HTERT RPE-1 (cell line): Measurements from ENCODE around the gene RAB27B.

Experiments
- in situ Hi-C: fragments of 300-500 bp; cut with MboI; formaldehyde crosslinking; loops from 4 replicates; pipeline ENCODE4 v1.14.3; 2020; ENCODE audit warnings: low sequenced_read_pairs

Gene RAB27B

DNA sequence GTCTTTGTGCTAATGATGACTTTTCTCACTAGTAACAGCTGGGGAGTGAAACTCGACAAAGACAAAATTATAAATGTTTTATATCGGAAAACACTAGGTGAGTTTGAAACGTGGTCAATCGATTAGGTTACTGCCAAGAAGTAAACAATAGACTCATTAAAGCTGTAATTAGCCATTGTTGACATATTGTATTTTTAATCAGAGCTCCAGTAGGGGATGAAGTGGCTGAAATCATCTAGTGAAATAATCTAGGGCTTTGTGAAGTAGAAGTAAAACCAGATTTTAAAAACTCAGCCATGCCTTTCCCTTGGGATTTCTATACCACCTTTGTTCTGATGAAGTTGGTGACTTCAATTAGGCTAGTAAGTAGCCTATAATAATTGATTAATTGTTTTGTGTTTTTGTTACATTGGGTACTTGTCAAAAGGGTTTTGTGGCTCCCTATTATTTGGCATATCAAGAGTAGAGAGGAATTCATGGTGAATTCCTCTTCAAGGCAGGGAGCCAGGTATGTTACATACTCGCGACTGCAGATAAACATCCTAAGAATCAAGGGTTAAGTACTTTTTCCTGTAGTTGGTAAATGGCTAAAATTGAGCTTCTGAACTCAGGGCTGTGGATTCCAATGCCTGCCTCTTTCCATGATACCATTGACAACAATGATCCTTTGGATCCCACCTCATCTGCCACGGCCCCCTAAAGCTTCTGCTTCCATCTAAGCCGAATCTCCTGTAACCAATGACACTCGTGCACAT lies 31.6 kb downstream of the RAB27B start:
- in situ Hi-C loops: no loop called here

DNA sequence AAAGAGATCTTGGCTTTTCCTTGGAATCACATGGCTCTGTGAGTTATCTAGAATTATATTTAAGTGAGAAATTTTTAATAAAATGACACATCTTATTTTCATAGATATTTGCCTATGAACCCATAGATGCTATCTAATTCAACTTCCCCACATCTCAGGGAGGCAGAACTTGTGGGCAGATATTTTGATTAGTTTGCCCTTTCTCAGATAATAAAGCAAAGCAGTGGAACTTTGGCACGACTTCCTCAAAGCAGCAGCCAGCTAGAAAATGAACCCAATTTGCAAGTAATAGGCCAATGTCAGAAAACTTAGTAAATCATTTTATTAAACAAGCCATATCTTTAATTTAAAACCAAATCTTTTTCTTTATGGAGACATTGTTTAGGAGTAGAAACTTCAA lies 32.7 kb downstream of the RAB27B start:
- in situ Hi-C loops: no loop called here

DNA sequence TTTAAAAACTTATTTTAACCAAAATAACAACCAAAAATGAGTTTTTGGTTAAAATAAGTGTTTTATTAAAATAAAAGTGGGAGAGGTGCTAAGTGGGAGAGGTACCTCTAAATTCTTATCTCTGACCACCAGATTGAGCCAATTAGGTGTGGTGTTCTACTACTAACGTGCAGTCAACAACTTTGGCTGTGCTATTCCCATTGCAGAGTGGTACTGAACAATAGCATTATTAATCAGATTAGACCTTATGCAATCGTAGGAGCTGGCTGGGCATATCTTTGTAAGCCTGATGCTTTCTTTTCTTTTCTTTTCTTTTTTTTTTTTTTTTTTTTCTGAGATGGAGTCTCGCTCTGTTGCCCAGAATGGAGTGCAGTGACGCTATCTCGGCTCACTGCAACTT lies 38.9 kb downstream of the RAB27B start:
- in situ Hi-C loops: no loop called here

DNA sequence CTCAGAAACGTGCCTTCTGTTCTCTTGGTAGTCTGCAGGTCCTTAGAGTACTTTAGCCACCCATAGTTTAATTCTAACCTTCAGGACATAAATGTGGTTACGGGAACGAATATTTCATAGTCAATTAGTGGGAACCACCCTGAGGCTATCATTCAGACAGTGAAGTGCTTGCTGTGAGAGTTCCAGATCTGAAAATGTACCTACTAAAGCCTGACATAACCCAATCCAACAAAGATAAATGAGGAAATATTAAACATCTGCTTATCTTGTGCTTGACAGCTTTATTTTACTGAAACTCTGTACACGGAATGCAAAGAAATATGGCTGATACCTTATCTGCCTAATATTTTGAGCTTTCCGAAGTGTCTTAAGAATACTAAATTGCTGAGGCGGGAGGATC lies 43.0 kb downstream of the RAB27B start:
- in situ Hi-C loops: no loop called here

DNA sequence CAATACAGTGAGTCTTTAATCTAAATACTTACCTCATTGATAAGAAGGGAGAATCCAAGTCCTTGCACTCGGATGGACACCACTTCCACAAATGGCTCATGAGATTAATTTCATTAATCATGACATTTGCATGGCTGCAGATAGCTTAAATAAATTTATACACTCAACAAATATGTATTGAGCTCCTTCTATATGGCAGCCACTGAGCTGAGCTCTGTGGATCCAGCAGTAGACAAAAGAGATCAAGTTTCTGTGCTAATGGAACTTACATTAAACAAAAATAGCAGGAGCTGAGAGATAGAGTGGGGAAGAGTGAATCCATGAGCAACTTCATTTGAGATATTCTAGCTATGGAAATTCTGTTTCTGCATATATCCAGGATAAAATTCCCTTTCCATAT lies 44.4 kb downstream of the RAB27B start:
- in situ Hi-C loops: no loop called here

DNA sequence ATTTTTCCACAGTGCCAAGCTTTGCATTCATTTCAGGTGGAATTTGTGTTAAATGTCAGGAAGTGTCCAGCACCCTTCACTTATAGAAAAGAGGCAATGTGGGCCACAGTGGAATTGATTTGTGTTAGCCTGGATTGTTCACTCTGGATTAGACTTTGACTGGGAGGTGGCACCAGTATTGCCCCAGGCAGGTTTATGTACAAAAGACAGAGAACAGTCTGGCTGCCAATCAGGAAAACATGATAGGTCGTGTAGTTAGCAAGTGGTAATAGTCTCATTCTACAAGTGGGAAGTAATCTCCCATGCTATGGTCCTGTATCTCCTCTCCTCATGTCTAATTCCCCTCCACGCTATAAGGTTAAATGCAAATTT lies 45.6 kb downstream of the RAB27B start:
- in situ Hi-C loops: no loop called here

DNA sequence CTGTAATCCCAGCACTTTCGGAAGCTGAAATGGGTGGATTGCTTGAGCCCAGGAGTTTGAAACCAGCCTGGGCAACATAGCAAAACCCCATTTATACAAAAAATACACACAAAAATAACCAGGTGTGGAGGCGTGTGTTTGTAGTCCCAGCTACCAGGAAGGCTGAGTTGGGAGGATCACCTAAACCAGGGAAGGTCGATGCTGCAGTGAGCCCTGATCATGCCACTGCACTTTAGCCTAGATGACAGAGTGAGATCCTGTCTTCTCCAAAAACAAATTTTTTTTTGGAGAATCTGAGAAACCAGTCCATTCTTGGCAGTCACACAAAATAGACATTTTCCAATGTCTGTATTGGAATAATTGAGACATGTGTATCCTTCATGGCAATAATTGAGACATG lies 46.8 kb downstream of the RAB27B start:
- in situ Hi-C loops: no loop called here

DNA sequence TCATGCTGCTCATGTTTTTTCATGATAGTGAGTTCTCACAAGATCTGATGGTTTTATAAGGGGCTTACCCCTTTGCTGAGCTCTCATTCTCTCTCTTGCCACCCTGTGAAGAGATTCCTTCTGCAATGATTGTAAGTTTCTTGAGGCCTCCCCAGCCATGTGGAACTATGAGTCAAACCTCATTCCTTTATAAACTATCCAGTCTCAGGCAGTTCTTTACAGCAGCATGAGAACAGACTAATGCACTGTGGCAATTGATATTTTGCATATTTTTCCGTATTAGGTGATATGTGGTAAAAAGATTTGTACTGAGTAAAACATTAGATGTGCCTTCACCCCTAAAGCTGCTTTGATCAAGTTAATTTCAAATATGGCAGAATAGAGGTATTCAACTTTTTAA lies 48.8 kb downstream of the RAB27B start:
- in situ Hi-C loops: no loop called here

DNA sequence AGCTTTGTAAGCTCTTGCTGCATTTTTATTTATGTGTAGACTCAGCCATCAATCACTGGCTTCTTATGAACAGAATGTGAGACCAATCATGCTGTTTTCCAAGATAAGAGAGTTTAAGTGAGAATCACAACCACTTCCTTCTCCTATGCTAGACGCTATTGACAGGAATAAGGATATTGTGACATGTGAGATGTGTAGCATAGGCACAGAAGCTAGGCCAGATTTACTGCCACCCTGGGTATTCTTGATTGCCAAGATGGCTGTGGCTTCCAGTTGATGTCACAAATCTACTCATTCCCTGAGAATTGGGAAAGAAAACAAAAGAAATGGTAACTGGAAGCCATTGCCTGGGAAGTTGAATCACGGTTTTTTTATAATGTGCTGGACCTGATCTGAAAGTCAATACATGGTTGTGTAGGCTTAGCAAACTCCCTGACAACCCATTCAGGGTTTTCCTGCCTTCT lies 49.9 kb downstream of the RAB27B start:
- in situ Hi-C loops: no loop called here

DNA sequence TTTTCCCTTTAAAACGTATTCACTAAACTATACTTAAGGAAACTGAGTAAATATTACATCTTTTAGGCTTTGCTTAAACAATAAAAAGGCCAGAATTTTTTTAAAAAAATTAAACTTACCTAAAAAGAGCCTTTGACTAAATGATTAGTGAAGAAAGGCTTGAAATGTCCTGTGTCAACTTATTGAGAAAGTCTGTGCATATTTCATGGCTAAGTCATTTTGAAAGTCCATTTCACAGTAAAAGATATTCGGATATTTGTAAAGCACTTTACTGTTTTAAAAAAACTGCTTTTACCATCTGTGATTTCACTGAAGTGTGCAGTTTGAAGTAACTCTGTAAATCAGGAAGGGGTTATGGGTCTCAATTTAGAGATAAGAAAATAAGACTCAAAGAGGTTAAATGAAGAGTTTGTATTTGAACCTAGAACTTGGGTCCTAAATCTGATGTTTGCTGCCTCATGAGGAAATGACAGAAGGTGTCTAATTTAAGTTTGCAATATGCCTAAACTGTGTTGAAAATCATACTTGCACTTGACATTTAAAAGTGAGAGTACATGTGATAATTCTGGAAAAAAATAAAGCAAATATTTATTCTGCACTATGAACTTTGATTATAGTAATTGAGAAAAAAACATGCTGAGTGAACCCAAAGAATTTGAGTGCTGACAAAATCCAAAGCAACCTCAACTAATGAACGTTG lies 50.5 kb downstream of the RAB27B start:
- in situ Hi-C loops: no loop called here

DNA sequence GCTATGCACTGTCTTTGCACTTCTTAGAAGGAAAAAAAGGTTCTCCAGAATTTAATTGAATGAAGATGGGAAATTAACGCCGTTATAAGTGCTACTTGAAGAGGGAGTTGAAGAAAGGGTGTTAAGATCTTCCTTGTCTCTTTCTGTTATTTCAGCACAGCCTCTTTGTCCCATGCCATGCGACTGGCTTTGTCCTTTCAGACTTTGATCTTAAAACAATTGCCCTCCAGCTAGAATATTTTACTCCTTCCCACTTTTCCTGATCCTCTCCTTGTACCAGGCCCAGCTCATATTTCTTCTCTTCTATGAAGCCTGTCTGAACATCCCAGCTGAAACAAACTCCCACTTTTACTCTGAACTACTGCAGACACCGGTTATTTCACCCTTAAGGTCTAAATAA lies 51.4 kb downstream of the RAB27B start:
- in situ Hi-C loops: no loop called here

DNA sequence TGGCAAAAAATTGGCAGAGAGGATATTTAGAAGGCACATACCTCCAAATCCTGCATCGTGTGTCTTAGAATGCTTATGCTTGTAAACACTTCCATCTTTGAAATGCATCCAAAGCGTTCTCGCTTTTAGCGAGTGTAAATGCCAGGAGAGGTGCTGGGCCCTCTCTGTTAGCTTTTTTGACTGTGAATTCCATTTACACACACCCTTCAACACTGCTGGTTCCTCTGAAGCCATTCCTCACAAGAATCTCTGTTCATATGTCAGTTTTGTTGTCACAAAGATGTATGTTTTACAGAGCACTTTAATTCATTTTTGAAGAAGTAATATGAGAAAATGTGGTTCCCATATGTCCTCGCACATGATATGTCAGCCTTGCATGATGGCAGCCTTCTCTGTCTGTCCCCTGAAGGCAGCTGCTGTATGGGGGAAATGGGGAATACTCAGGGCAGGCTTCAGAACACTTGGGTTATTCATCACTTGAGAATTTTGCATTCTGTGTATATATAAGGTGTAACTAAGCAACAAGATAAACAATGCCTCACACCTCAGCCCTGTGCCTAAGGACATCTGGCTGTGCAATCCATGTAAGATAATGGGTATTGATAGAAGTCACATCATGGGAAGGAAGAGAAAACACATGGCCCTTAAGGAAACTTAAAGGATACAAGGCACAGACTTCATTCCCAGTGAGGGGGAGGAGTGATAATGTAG lies 52.3 kb downstream of the RAB27B start:
- in situ Hi-C loops: no loop called here

DNA sequence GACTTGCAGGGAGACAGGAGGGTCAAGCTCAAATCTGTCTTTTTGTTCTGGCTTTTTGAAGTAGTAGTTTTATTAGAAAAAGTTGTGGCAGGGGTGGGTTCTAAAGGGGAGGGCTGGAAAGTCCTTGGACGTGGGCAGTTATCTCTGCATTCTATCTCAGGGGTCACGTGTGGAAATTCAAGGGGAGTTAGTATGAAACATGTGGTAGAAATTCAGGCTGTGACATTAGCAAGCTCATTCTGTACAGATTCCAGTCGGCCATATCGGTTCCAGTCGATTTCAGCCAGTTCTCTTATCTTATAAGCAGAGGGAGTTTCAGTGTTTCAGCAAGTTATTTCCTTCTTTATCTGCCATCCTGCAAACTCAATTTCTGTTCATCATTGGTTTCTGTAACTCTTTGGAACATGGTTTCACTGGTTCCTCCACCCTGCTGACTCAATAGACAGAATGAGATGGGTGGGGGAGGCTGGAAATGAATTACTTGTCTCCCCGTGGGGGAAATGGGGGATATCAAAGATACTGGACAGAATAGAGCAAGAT lies 53.0 kb downstream of the RAB27B start:
- in situ Hi-C loops: no loop called here

DNA sequence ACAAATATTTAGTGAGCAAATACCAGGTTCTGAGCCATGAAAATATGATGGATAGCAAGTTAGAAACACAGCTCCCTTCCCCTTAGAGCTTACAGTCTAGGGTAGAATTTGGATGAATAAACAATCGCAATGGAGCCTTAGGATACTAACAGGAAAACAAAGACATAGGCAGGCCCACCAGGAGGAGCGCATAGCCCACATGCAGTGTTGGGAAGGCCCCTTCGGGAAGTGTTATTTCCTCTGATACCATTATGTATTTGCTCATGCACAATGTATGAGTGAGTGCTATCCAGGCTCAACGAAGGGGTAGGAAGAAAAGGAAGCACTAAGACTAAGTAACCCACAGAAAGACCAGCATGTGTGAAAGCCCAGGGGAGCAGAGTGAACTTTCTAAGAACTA lies 54.0 kb downstream of the RAB27B start:
- in situ Hi-C loops: no loop called here

DNA sequence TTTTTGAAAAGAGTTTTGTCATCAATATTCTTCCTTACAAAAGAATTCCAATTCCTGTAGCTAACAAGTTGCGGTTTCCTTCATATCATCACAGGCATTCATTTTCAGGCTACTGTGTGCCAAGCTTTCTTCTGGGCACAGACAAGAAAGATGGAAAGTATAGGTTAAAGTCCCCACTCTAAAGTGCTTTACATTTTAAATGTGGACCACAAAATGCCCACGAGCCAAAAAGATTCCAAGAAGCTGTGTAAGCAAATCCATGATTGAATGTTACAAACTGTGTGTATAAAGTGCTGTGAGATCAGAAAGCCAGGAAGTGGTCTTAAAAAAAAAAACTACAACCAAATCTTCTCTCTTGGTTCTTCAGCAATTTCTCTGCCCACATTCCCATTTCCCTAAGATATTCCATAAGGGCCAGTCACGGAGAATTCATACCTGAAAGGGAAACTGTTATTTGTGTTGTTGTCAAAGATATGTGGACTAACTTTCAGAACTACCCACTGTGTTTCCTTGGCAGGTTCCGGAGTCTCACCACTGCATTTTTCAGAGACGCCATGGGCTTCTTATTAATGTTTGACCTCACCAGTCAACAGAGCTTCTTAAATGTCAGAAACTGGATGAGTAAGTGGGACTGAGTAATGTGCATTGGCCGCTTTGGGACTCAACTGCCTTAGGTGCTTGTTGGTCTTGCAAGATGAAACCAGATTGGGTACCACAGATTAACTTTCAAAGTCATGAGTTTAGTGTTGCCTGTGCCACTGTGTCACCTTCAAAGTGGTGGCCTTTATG lies 55.7 kb downstream of the RAB27B start:
- in situ Hi-C loops: no loop called here

DNA sequence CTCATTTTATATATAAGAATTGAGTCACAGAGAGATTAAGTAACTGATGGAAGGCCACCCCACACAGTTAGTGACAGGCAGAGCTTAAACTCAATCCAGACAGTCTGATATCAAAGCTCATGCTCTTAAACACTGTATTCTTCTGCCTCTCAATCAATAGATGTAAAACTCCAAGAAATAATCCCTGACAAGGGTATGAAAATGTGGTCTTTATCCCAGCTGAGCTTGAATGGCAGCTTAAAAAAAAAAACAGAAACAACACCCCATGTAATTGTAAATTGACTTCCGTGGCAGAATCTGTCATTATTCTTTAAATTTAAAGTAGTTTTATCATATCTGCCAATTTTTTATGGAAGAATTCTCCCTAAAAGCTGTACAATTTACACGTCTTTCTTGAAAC lies 60.1 kb downstream of the RAB27B start:
- in situ Hi-C loops: no loop called here

DNA sequence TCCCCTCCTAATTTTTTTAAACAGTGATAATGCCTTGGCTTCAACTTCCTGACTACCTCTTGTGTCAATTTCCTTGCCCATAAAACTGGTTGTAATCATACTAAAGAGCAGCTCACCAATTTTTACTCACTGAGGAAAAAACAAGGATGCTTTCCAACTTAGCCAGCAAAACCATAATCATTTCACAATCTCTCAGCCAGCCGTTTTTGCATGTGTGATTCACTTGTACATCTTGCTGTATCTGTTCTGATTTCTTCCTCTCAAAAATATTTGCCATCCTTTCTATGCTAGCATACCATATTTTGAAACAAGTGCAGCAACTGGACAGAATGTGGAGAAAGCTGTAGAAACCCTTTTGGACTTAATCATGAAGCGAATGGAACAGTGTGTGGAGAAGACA lies 60.7 kb downstream of the RAB27B start:
- in situ Hi-C loops: no loop called here

DNA sequence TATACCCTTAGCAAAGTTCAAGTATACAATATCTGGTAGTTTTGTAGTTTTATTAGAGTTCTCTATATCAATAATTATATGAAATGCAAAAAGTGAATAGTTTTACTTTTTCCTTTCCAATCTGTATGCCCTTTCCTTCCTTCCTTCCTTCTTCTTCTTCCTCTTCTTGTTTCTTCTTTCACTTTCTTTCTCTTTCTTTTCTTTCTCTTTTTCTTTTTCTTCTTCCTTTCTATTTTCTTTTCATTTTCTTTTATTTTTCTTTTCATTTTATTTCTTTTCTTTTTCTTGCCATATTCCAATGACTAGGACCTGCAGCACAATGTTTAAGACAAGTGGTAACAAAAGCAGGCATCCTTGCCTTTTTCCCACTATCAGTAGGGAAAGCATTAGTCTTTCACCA lies 71.2 kb downstream of the RAB27B start:
- in situ Hi-C loops: no loop called here

DNA sequence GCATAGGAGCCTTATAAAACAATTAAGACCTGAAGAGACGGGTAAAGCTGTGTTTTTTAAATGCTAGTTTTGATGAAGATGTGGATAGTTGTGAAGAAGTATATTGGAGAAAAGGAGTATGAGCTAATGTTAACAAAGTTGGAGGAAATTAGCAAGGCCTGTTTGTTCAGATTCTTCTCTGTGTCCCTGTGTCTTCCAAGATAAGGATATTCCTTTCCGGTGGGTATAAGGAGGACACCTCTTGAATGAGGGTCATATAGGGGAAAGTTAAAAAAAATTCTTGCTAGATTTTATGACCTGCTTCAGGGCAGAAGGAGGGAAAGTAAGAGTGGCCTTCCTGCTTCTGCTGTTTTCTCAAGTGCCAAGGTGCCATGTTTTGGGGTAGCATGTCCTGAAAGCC lies 72.0 kb downstream of the RAB27B start:
- in situ Hi-C loops: no loop called here

DNA sequence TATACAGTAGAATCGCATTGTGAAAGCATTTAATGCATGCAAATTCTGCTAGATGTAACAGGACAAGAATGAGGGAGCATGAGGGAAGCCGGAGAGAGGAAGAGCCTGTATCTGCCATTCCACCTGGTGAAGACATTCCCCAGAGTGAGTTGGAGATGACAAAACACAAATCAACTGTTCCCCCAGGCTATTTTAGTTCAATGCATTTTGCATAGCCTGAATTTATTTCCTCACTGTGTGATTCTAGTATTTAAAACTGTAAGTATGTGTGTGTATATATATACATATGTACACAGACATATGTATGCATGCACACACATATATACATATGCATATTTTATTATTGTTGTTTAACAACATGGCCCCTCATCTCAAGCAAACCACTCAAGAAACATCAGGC lies 76.3 kb downstream of the RAB27B start:
- in situ Hi-C loops: no loop called here

DNA sequence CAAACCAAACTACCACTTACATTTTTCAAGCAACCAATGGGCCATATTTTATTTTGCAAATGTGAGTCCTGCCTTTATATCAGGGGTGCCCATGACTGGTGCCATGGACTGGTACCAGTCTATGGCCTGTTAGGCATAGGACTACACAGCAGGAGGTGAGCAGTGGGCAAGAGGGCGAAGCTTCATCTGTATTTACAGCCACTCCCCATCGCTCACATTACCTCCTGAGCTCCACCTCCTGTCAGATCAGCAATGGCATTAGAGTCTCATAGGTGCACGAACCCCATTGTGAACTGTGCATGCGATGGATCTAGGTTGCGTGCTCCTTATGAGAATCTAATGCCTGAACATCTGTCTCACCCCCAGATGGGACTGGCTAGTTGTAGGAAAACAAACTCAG lies 77.4 kb downstream of the RAB27B start:
- in situ Hi-C loops: no loop called here
